Measurements from ENCODE around the gene RPL36AL.

GRCh38 chr14:49654511-49654910 lies 34.1 kb upstream of the RPL36AL start:
- TF ChIP-seq MXI1 (IDR thresholded peaks at IDR 0.05; ENCODE audit: borderline replicate concordance, low read depth, low read length) (no peak), CTCF (conservative IDR thresholded peaks at IDR 0.05; ENCODE audit: low read depth, low read length) (no peak), CEBPB (IDR thresholded peaks at IDR 0.05; ENCODE audit: low read depth, low read length) (no peak), POLR2A (IDR thresholded peaks at IDR 0.05; ENCODE audit: low read depth, low read length) (no peak), RAD21 (IDR thresholded peaks at IDR 0.05; ENCODE audit: low read length) (no peak), NFE2L2 (IDR thresholded peaks at IDR 0.05; ENCODE audit: low read depth, low read length) (no peak), SMC3 (IDR thresholded peaks at IDR 0.05; ENCODE audit: low read depth, low read length) (no peak), FOS (IDR thresholded peaks at IDR 0.05; ENCODE audit: low read depth, low read length) (no peak), MAFK (IDR thresholded peaks at IDR 0.05; ENCODE audit: low read depth, low read length) (peak; percentile 87)
- TF ChIP-seq, protein P1, sequence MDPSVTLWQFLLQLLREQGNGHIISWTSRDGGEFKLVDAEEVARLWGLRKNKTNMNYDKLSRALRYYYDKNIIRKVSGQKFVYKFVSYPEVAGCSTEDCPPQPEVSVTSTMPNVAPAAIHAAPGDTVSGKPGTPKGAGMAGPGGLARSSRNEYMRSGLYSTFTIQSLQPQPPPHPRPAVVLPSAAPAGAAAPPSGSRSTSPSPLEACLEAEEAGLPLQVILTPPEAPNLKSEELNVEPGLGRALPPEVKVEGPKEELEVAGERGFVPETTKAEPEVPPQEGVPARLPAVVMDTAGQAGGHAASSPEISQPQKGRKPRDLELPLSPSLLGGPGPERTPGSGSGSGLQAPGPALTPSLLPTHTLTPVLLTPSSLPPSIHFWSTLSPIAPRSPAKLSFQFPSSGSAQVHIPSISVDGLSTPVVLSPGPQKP (IDR thresholded peaks at IDR 0.05; ENCODE audit: borderline replicate concordance, low read depth, low read length) = no peak
